Transverse colon (tissue), 4 donors: ENCODE results near the gene EHBP1. TPM values are rescaled to one million over a fixed set of nuclear protein-coding genes. Genes with fewer than 3 reads are reported as not detected.

ENCODE experiments used
- DNase-seq: peaks from one replicate; pipeline ENCODE4 v3.0.0-alpha.2; 2019
- H3K27ac ChIP-seq, 4 donors: fragments of 200-600 bp; sonication (generic); 2 replicates each; pipeline ENCODE4 v1.5.1; 2016 to 2018; ENCODE audit warnings: inconsistent platforms in 4 of 4
- H3K27me3 ChIP-seq: fragments of 200-600 bp; sonication (generic); 2 replicates; pipeline ENCODE4 v1.5.1; 2017; ENCODE audit warnings: inconsistent platforms
- H3K36me3 ChIP-seq, 4 donors: fragments of 200-600 bp; sonication (generic); 2 replicates each; pipeline ENCODE4 v1.5.1; 2017 to 2019; ENCODE audit warnings: inconsistent platforms in 4 of 4
- H3K4me1 ChIP-seq, 4 donors: fragments of 200-600 bp; sonication (generic); 2 replicates each; pipeline ENCODE4 v1.5.1; 2017 to 2020; ENCODE audit warnings: inconsistent platforms in 4 of 4
- H3K4me3 ChIP-seq, 4 donors: fragments of 200-600 bp; sonication (generic); 1 replicate in 1 of 4; 2 replicates in 3 of 4; pipeline versions ENCODE4 v1.5.1 to v1.6.1; 2017 to 2019; ENCODE audit warnings: inconsistent platforms in 4 of 4
- H3K9me3 ChIP-seq, 2 donors: fragments of 200-600 bp; sonication (generic); 2 replicates each; pipeline ENCODE4 v1.5.1; 2017 to 2019; ENCODE audit warnings: inconsistent platforms in 2 of 2
- EP300 ChIP-seq: sonication (generic); formaldehyde crosslinking; IDR thresholded peaks from one replicate; pipeline ENCODE4 v1.6.1; 2017; ENCODE audit warnings: antibody characterized with exemption, low read depth
- POLR2A ChIP-seq: fragments of 450-650 bp; IDR thresholded peaks from one replicate; pipeline ENCODE4 v1.6.1; 2016; ENCODE audit warnings: antibody characterized with exemption, mild to moderate bottlenecking, moderate library complexity
- POLR2AphosphoS5 ChIP-seq, 3 donors: sonication (generic); formaldehyde crosslinking; IDR thresholded peaks; one replicate each; pipeline ENCODE4 v1.6.1; 2016; ENCODE audit warnings: antibody characterized with exemption in 3 of 3
- WGBS, 2 donors: methylation state at CpG; one replicate each; pipeline ENCODE4 v1.1.5; 2018; ENCODE audit warnings: low coverage in 1 of 2; 5-methylcytosine and 5-hydroxymethylcytosine counted together
- in situ Hi-C, 4 donors: fragments of 200-750 bp; cut with MboI; loops; one replicate each; pipeline versions ENCODE4 v1.15.0 to v1.15.1; 2017; ENCODE audit warnings: low sequenced_read_pairs in 3 of 4, low pct_ligation_motif_present in 1 of 4, low pct_unique_long_range_greater_than_20kb in 1 of 4
- intact Hi-C: fragments of 100-400 bp; cut with DNase I; formaldehyde crosslinking; loops from one replicate; pipeline ENCODE4 v1.15.1; 2023; ENCODE audit warnings: low total_unique reads
- total RNA-seq, 4 donors: library from RNA; depleted of rRNA; stranded (reverse); fragments of >200 nt; gene quantifications; one replicate each; pipeline ENCODE4 v1.1.0, GENCODE V29; 2016
- TF ChIP-seq, protein P1 (sequence below), 5 experiments: fragments of 200-600 bp in 3 of 5; fragments of 450-650 bp in 2 of 5; sonication (generic) in 3 of 5; IDR thresholded peaks; 1 replicate in 2 of 5; 2 replicates in 3 of 5; pipeline ENCODE4 v1.5.1; 2016 to 2017; ENCODE audit warnings: antibody characterized with exemption in 5 of 5, inconsistent platforms in 3 of 5, mild to moderate bottlenecking in 2 of 5, moderate library complexity in 1 of 5

EHBP1 gene
- total RNA-seq, 4 donors from 2014 or later = 41.1 to 69.4 (median 47.0) TPM

DNA sequence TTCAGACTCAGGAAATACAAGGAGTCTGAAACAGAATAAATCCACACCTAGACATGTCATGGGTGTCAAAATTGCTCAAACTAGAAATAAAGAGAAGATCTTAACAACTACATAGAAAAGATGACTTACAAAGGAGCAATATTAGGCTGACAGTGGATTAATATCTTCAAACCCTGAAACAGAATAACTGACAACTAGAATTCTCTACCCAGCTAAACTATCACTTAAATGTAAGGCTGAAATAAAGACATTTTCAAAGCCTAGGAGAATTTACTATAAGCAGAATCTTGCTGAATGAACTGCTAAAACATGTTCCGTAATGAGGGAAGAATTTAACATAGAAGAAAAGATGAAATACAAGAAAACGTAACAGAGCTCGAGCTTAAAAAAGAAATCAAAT, 168.1 kb downstream of the EHBP1 start:
- intact Hi-C loops = no loop called here
- Histone ChIP-seq H3K27ac (no peak overlapping the region), H3K9me3 (peaks cover 8 to 16% of the 10 kb centered on the region in 2 donors), H3K36me3 (peaks cover 0 to 38% (median 17%) of the 10 kb centered on the region in 4 donors), H3K4me3 (no peak overlapping the region), H3K27me3 (no peaks in the 10 kb centered on the region), H3K4me1 (no peaks in the 10 kb centered on the region)
- in situ Hi-C loops = no loop called here
- 96 to 99% methylated on average over 3 of the region's 3 CpGs for WGBS, 2 donors
- DNase-seq = no peak
- no peak for TF ChIP-seq POLR2AphosphoS5 (IDR thresholded peaks at IDR 0.05)
- TF ChIP-seq POLR2A = no peak
- TF ChIP-seq, protein P1, sequence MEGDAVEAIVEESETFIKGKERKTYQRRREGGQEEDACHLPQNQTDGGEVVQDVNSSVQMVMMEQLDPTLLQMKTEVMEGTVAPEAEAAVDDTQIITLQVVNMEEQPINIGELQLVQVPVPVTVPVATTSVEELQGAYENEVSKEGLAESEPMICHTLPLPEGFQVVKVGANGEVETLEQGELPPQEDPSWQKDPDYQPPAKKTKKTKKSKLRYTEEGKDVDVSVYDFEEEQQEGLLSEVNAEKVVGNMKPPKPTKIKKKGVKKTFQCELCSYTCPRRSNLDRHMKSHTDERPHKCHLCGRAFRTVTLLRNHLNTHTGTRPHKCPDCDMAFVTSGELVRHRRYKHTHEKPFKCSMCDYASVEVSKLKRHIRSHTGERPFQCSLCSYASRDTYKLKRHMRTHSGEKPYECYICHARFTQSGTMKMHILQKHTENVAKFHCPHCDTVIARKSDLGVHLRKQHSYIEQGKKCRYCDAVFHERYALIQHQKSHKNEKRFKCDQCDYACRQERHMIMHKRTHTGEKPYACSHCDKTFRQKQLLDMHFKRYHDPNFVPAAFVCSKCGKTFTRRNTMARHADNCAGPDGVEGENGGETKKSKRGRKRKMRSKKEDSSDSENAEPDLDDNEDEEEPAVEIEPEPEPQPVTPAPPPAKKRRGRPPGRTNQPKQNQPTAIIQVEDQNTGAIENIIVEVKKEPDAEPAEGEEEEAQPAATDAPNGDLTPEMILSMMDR (IDR thresholded peaks at IDR 0.05) = no peak
- TF ChIP-seq EP300 = no peak

DNA sequence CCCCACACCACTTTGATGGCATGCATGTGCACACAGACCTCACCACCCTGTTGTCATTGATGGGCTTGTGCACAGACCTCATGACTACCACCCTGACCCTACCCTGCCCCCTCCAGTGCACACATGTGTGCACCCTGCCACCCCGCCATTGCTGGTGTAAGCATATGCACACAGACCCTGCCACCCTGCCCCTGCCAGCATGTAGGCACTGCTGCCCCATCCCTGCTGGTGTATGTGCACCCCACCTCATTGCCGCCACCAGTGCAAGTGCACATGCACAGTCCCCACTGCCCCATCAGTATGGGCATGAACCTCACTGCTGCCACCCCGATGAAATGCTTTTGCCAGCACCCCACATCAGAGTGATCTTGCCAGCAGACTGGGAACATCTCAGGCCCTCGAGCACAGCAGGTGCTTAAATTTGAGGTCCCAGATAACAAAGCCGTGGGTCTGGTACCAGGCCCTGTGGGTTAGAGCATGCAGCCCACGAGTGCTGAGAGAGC, 169.4 kb downstream of the EHBP1 start:
- in situ Hi-C loops = no loop called here

DNA sequence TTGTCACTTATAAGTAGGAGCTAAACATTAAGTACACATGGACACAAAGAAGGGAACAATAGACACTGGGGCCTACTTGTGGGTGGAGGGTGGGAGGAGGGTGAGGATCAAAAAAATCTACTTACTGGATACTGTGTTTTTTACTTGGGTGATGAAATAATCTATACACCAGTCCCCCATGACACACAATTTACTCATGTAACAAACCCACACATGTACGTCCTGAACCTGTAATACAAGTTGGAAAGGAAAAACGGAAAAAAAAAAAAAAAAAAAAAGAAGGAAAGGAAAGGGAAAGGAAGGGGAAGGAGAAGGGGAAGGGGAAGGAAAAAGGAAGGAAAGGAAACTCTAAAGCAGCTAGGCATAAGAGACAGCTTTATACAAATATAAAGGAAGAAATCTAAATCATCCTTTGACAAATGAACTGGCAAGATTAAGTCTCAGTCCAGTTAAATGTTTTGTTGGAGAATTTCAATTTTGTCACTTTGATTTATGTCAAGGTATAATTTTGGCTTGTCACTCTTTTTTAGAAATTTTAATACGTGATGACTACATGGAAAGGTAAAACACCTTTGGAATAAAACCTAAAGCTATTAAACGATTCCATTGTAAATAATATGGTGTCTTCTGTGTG, 175.8 kb downstream of the EHBP1 start:
- no peak for DNase-seq
- TF ChIP-seq, protein P1 (IDR thresholded peaks at IDR 0.05) = no peak
- TF ChIP-seq EP300 = no peak
- no peak for TF ChIP-seq POLR2A
- TF ChIP-seq POLR2AphosphoS5 (IDR thresholded peaks at IDR 0.05) = no peak
- Histone ChIP-seq H3K9me3 (no peaks in the 10 kb centered on the region), H3K27ac (no peak overlapping the region), H3K4me3 (no peak overlapping the region), H3K4me1 (no peaks in the 10 kb centered on the region), H3K27me3 (no peaks in the 10 kb centered on the region), H3K36me3 (peaks cover 0 to 19% (median 4%) of the 10 kb centered on the region in 4 donors)
- intact Hi-C loops = no loop called here
- WGBS, 2 donors = 92 to 94% methylated on average over 4 of the region's 4 CpGs
- in situ Hi-C loops = no loop called here

More for the DNA sequence above, 169.4 kb downstream of the EHBP1 start:
- 95% methylated on average over 6 of the region's 6 CpGs; no CpG with 5 or more reads in 1 of the 2 donors for WGBS, 2 donors
- DNase-seq = no peak
- intact Hi-C loops = no loop called here
- H3K9me3 ChIP-seq = peaks cover 8 to 16% of the 10 kb centered on the region in 2 donors
- no peak overlapping the region for H3K4me3 ChIP-seq
- no peaks in the 10 kb centered on the region for H3K4me1 ChIP-seq
- H3K36me3 ChIP-seq = peaks cover 0 to 44% (median 17%) of the 10 kb centered on the region in 4 donors
- no peaks in the 10 kb centered on the region for H3K27me3 ChIP-seq
- no peak overlapping the region for H3K27ac ChIP-seq
- no peak for TF ChIP-seq POLR2A
- TF ChIP-seq, protein P1 (IDR thresholded peaks at IDR 0.05) = no peak
- TF ChIP-seq EP300 = no peak
- TF ChIP-seq POLR2AphosphoS5 (IDR thresholded peaks at IDR 0.05) = no peak

DNA sequence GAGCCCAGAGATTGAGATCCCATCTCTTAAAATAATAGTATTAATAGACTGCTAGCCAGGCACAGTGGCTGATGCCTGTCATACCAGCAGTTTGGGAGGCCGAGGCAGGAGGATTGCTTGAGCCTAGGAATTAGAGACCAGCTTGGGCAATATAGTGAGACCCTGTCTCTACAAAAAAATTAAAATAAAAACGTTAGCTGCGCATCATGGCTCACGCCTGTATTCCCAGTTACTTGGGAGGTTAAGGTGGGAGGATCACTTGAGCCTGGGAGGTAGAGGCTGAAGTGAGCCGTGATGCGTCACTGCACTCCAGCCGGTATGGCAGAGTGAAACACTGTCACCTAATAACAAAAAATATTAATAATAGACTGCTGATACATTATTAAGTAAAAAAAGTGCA, 178.1 kb downstream of the EHBP1 start:
- DNase-seq = no peak
- in situ Hi-C loops (no loop called here), intact Hi-C loops (no loop called here)
- no peaks in the 10 kb centered on the region for H3K27me3 ChIP-seq
- H3K36me3 ChIP-seq = peaks cover 0 to 6% (median 0%) of the 10 kb centered on the region in 4 donors
- no peak overlapping the region for H3K4me3 ChIP-seq
- no peak for TF ChIP-seq POLR2AphosphoS5 (IDR thresholded peaks at IDR 0.05)
- no peak for TF ChIP-seq POLR2A
- no peak for TF ChIP-seq EP300
- TF ChIP-seq, protein P1 (IDR thresholded peaks at IDR 0.05) = no peak
- H3K4me1 ChIP-seq = no peaks in the 10 kb centered on the region
- no peak overlapping the region for H3K27ac ChIP-seq
- WGBS, 2 donors = 98 to 99% methylated on average over 6 to 7 of the region's 7 CpGs
- no peaks in the 10 kb centered on the region for H3K9me3 ChIP-seq
